ENCODE measurements around the gene NDC80. TPM values are rescaled to one million over a fixed set of nuclear protein-coding genes. Genes with fewer than 3 reads are reported as not detected.

NDC80 gene
- total RNA-seq, 1 experiment from 2014 or later, result 36.0 TPM

- intact Hi-C loops (cut with micrococcal nuclease; ENCODE audit: unreplicated experiment) (no loop called here), in situ Hi-C loops (cut with HindIII; ENCODE audit: low pct_unique_long_range_greater_than_20kb, low sequenced_read_pairs) (no loop called here)
- TF ChIP-seq SIN3A (IDR thresholded peaks at IDR 0.05; ENCODE audit: borderline replicate concordance, insufficient read depth, low read depth, low read length) (no peak), POLR2AphosphoS5 (IDR thresholded peaks at IDR 0.05; ENCODE audit: low read depth, low read length) (no peak)
- POLR2A ChIA-PET, result no interaction called here
- H3K9me3 ChIP-seq (ENCODE audit: control insufficient read depth, insufficient read depth, low read depth, low read length), result no peaks in the 10 kb centered on the region
- no peak overlapping the region for H3K4me3 ChIP-seq (ENCODE audit: low read depth in 2 of 2, low read length in 2 of 2)
- no peaks in the 10 kb centered on the region for H3K36me3 ChIP-seq (ENCODE audit: control insufficient read depth, insufficient read depth, low read length)
- H3K4me1 ChIP-seq (ENCODE audit: control insufficient read depth, insufficient read depth, low read length), result no peaks in the 10 kb centered on the region
- CTCF ChIA-PET, result no interaction called here
- no peak overlapping the region for H3K27ac ChIP-seq (ENCODE audit: low read length)
- DNase-seq (ENCODE audit: low read depth, low spot score), result no peak
- no peak for ATAC-seq
- no TSS peak for BruUV-seq (replicated peaks)
- H3K27me3 ChIP-seq (ENCODE audit: control insufficient read depth, insufficient read depth, low read length), result no peaks in the 10 kb centered on the region
These were observed 16.7 kb upstream of the NDC80 start for GRCh38 chr18:2554696-2555095.

- ATAC-seq (no peak), DNase-seq (ENCODE audit: low read depth, low spot score) (no peak)
- CTCF ChIA-PET, result no interaction called here
- TF ChIP-seq CTCF (IDR thresholded peaks at IDR 0.05) (no peak), TCF7L2 (IDR thresholded peaks at IDR 0.05; ENCODE audit: low read depth, low read length) (no peak), POLR2AphosphoS5 (IDR thresholded peaks at IDR 0.05; ENCODE audit: low read depth, low read length) (no peak), SIN3A (IDR thresholded peaks at IDR 0.05; ENCODE audit: borderline replicate concordance, insufficient read depth, low read depth, low read length) (no peak), REST (IDR thresholded peaks at IDR 0.05; ENCODE audit: insufficient read depth in 1 of 2, low read depth in 2 of 2, low read length in 1 of 2) (no peak)
- intact Hi-C loops (cut with micrococcal nuclease; ENCODE audit: unreplicated experiment), result no loop called here
- Histone ChIP-seq H3K9me3 (ENCODE audit: control insufficient read depth, insufficient read depth, low read depth, low read length) (no peaks in the 10 kb centered on the region), H3K27me3 (ENCODE audit: control insufficient read depth, insufficient read depth, low read length) (no peaks in the 10 kb centered on the region), H3K4me1 (ENCODE audit: control insufficient read depth, insufficient read depth, low read length) (no peaks in the 10 kb centered on the region), H3K27ac (ENCODE audit: low read length) (no peak overlapping the region), H3K4me3 (ENCODE audit: low read depth in 2 of 2, low read length in 2 of 2) (no peak overlapping the region), H3K36me3 (ENCODE audit: control insufficient read depth, insufficient read depth, low read length) (no peaks in the 10 kb centered on the region)
- POLR2A ChIA-PET, result no interaction called here
- BruUV-seq (replicated peaks), result no TSS peak
- in situ Hi-C loops (cut with HindIII; ENCODE audit: low pct_unique_long_range_greater_than_20kb, low sequenced_read_pairs), result no loop called here
These were observed 15.5 kb upstream of the NDC80 start for GRCh38 chr18:2555895-2556294.

GRCh38 chr18:2557536-2557935 lies 13.8 kb upstream of the NDC80 start:
- in situ Hi-C loops (cut with HindIII; ENCODE audit: low pct_unique_long_range_greater_than_20kb, low sequenced_read_pairs) (no loop called here), intact Hi-C loops (cut with micrococcal nuclease; ENCODE audit: unreplicated experiment) (no loop called here)
- H3K36me3 ChIP-seq (ENCODE audit: control insufficient read depth, insufficient read depth, low read length), result no peaks in the 10 kb centered on the region
- no peak overlapping the region for H3K4me3 ChIP-seq (ENCODE audit: low read depth in 2 of 2, low read length in 2 of 2)
- TF ChIP-seq POLR2AphosphoS5 (IDR thresholded peaks at IDR 0.05; ENCODE audit: low read depth, low read length), result no peak
- no peak for TF ChIP-seq SIN3A (IDR thresholded peaks at IDR 0.05; ENCODE audit: borderline replicate concordance, insufficient read depth, low read depth, low read length)
- no peak for TF ChIP-seq TCF7L2 (IDR thresholded peaks at IDR 0.05; ENCODE audit: low read depth, low read length)
- TF ChIP-seq CTCF (IDR thresholded peaks at IDR 0.05), result no peak
- no peak for TF ChIP-seq REST (IDR thresholded peaks at IDR 0.05; ENCODE audit: insufficient read depth in 1 of 2, low read depth in 2 of 2, low read length in 1 of 2)
- no peak for DNase-seq (ENCODE audit: low read depth, low spot score)
- no peaks in the 10 kb centered on the region for H3K27me3 ChIP-seq (ENCODE audit: control insufficient read depth, insufficient read depth, low read length)
- ChIA-PET POLR2A (no interaction called here), CTCF (no interaction called here)
- H3K9me3 ChIP-seq (ENCODE audit: control insufficient read depth, insufficient read depth, low read depth, low read length), result no peaks in the 10 kb centered on the region
- H3K27ac ChIP-seq (ENCODE audit: low read length), result no peak overlapping the region
- H3K4me1 ChIP-seq (ENCODE audit: control insufficient read depth, insufficient read depth, low read length), result no peaks in the 10 kb centered on the region
- ATAC-seq, result no peak
- no TSS peak for BruUV-seq (replicated peaks)

All from Panc1 (cell line).